T follicular helper cell (primary cell): ENCODE measurements around the gene ADGRV1.
A peak's percentile ranks its signal among the peaks of the same experiment; 100 is the strongest.
"Not testable (repeated sequence)": the region's sequence is repeated elsewhere in the genome, so short reads cannot be mapped to it uniquely, and the experiment has no call there.

Source experiments
- DNase-seq: peaks from one replicate; pipeline ENCODE4 v3.0.0-alpha.2; 2020; ENCODE audit warnings: low read depth

The ADGRV1 gene

GRCh38 chr5:90940227-90940995 is 381.8 kb downstream of the ADGRV1 start:
- peak; percentile 7 for DNase-seq

- DNase-seq: no peak
Measured at GRCh38 chr5:90941002-90941720, 382.6 kb downstream of the ADGRV1 start.

- DNase-seq: no peak
Measured at GRCh38 chr5:90944116-90944515, 385.5 kb downstream of the ADGRV1 start.

GRCh38 chr5:90947667-90948066 is 389.1 kb downstream of the ADGRV1 start:
- DNase-seq: no peak

GRCh38 chr5:90948969-90949368 is 390.4 kb downstream of the ADGRV1 start:
- DNase-seq: no peak

- no peak for DNase-seq
Measured at GRCh38 chr5:90949469-90950358, 391.1 kb downstream of the ADGRV1 start.

GRCh38 chr5:90955001-90955635 is 396.5 kb downstream of the ADGRV1 start:
- DNase-seq: no peak

- no peak for DNase-seq
Measured at GRCh38 chr5:90956511-90957097, 398.0 kb downstream of the ADGRV1 start.

GRCh38 chr5:90957906-90958305 is 399.3 kb downstream of the ADGRV1 start:
- DNase-seq: no peak

GRCh38 chr5:90959262-90959661 is 400.7 kb downstream of the ADGRV1 start:
- no peak for DNase-seq

GRCh38 chr5:90962481-90962880 is 403.9 kb downstream of the ADGRV1 start:
- no peak for DNase-seq

- no peak for DNase-seq
Measured at GRCh38 chr5:90965110-90965685, 406.6 kb downstream of the ADGRV1 start.

GRCh38 chr5:90967443-90967842 is 408.8 kb downstream of the ADGRV1 start:
- no peak for DNase-seq

- no peak for DNase-seq
Measured at GRCh38 chr5:90967851-90968250, 409.3 kb downstream of the ADGRV1 start.

- DNase-seq: no peak
Measured at GRCh38 chr5:90968319-90968718, 409.7 kb downstream of the ADGRV1 start.

GRCh38 chr5:90969945-90970344 is 411.3 kb downstream of the ADGRV1 start:
- not testable (repeated sequence) for DNase-seq

GRCh38 chr5:90981177-90981576 is 422.6 kb downstream of the ADGRV1 start:
- no peak for DNase-seq

GRCh38 chr5:90981821-90982220 is 423.2 kb downstream of the ADGRV1 start:
- DNase-seq: no peak

GRCh38 chr5:90982576-90982975 is 424.0 kb downstream of the ADGRV1 start:
- no peak for DNase-seq

GRCh38 chr5:90983148-90983547 is 424.6 kb downstream of the ADGRV1 start:
- DNase-seq: no peak

GRCh38 chr5:90983711-90984124 is 425.1 kb downstream of the ADGRV1 start:
- no peak for DNase-seq
